PC-9 (cell line): ENCODE data around the gene FAM237B.

Experiments
- EZH2 ChIP-seq: fragments of 200-600 bp; sonication (generic); IDR thresholded peaks from 2 replicates; pipeline ENCODE4 v1.8.0; 2017; ENCODE audit warnings: antibody characterized with exemption, low read depth
- TF ChIP-seq, protein P1 (sequence below): fragments of 200-600 bp; sonication (generic); conservative IDR thresholded peaks from 2 replicates; pipeline ENCODE4 v1.6.1; 2017; ENCODE audit warnings: mixed run types, antibody characterized with exemption, mild to moderate bottlenecking, moderate library complexity

DNA sequence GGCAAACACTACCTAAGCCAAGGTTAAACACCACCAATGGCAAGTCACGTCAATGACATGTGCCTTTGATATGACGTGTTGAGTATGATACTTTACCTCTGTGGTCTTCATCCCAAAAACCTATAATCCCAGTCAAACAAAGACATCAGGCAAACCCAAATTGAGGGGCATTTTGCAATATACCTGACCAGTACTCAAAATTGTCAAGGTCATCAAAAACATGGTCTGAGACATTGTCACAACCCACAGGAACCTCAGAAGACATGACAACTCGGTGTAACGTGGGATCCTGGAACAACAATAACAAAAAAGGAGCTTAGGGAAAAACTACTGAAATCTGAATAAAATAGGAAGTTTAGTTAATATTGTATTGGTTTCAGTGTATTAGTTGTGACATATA is 7.2 kb downstream of the FAM237B start:
- TF ChIP-seq EZH2 = no peak
- TF ChIP-seq, protein P1, sequence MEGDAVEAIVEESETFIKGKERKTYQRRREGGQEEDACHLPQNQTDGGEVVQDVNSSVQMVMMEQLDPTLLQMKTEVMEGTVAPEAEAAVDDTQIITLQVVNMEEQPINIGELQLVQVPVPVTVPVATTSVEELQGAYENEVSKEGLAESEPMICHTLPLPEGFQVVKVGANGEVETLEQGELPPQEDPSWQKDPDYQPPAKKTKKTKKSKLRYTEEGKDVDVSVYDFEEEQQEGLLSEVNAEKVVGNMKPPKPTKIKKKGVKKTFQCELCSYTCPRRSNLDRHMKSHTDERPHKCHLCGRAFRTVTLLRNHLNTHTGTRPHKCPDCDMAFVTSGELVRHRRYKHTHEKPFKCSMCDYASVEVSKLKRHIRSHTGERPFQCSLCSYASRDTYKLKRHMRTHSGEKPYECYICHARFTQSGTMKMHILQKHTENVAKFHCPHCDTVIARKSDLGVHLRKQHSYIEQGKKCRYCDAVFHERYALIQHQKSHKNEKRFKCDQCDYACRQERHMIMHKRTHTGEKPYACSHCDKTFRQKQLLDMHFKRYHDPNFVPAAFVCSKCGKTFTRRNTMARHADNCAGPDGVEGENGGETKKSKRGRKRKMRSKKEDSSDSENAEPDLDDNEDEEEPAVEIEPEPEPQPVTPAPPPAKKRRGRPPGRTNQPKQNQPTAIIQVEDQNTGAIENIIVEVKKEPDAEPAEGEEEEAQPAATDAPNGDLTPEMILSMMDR = no peak
